A549 (cell line): Measurements from ENCODE around the gene PPM1L. TPM values are rescaled to one million over a fixed set of nuclear protein-coding genes. Genes with fewer than 3 reads are reported as not detected.

Experiments
- ATAC-seq, 2 experiments: fragments of 200-7000 bp in 1 of 2; fragments of >200 bp in 1 of 2; cut with Nextera tagmentation in 1 of 2; cut with Tn5 transposase in 1 of 2; 3 replicates each; pipeline versions ENCODE4 v1.8.0 to v1.9.1; 2018 to 2020; ENCODE audit warnings: mild to moderate bottlenecking in 1 of 2, moderate library complexity in 1 of 2
- CTCF ChIA-PET: fragments of 300-600 bp; sonication (Branson Sonifier 250); formaldehyde crosslinking; extraction: SDS; loops from one replicate; lab custom pipeline; 2021; ENCODE audit warnings: antibody characterized with exemption, inconsistent platforms; lab: Yijun Ruan, JAX
- POLR2A ChIA-PET: fragments of 350-600 bp; formaldehyde crosslinking; extraction: SDS; loops from one replicate; lab custom pipeline; 2021; ENCODE audit warnings: antibody characterized with exemption, inconsistent platforms; lab: Yijun Ruan, JAX
- DNase-seq, 2 experiments: peaks; one replicate each; pipeline versions ENCODE4 v3.0.0 to v3.0.0-alpha.2; 2011 to 2016; ENCODE audit warnings: low read depth in 1 of 2, low spot score in 1 of 2
- FAIRE-seq: peaks from 2 replicates; lab custom pipeline; 2011; peaks lifted over from hg19 to GRCh38; lab: Jason Lieb, UNC
- H3K27ac ChIP-seq, 2 experiments: fragments of >200 bp; sonication (Bioruptor Twin); formaldehyde crosslinking; 3 replicates each; pipeline ENCODE4 v1.5.1; 2016 to 2017
- H3K4me1 ChIP-seq: fragments of >200 bp; sonication (Bioruptor Twin); formaldehyde crosslinking; 3 replicates; pipeline ENCODE4 v1.6.1; 2016
- H3K4me2 ChIP-seq: fragments of >200 bp; sonication (Bioruptor Twin); formaldehyde crosslinking; 3 replicates; pipeline ENCODE4 v1.6.1; 2016
- H3K4me3 ChIP-seq: fragments of >200 bp; sonication (Bioruptor Twin); formaldehyde crosslinking; 3 replicates; pipeline ENCODE4 v1.5.1; 2016
- H3K9me3 ChIP-seq: fragments of >200 bp; sonication (Bioruptor Twin); formaldehyde crosslinking; 3 replicates; pipeline ENCODE4 v1.6.1; 2016
- ATOH8 ChIP-seq: fragments of 250-450 bp; sonication (Bioruptor Pico); IDR thresholded peaks from 2 replicates; pipeline ENCODE4 v1.5.0; 2020; ENCODE audit warnings: low read depth, mild to moderate bottlenecking, moderate library complexity
- BHLHE40 ChIP-seq: IDR thresholded peaks from 2 replicates; pipeline ENCODE4 v1.6.1; 2012; ENCODE audit warnings: low read depth, low read length, inconsistent platforms
- CBX8 ChIP-seq: fragments of 200-600 bp; sonication (generic); IDR thresholded peaks from 2 replicates; pipeline ENCODE4 v1.6.1; 2016
- E2F6 ChIP-seq: IDR thresholded peaks from 2 replicates; pipeline ENCODE4 v1.6.1; 2012; ENCODE audit warnings: low read depth, borderline replicate concordance
- EHF ChIP-seq: fragments of 250-450 bp; sonication (Bioruptor Pico); IDR thresholded peaks from 2 replicates; pipeline ENCODE4 v1.5.0; 2020; ENCODE audit warnings: mild to moderate bottlenecking
- EHMT2 ChIP-seq: fragments of 200-600 bp; sonication (generic); IDR thresholded peaks from 2 replicates; pipeline ENCODE4 v1.6.1; 2016; ENCODE audit warnings: antibody characterized with exemption, low read depth, mild to moderate bottlenecking, moderate library complexity
- EP300 ChIP-seq, 2 experiments: fragments of >200 bp; sonication (Bioruptor Twin); formaldehyde crosslinking; IDR thresholded peaks; 2 replicates in 1 of 2; 3 replicates in 1 of 2; pipeline ENCODE4 v1.6.1; 2016 to 2017
- ESRRA ChIP-seq: fragments of 150-350 bp; IDR thresholded peaks from 2 replicates; pipeline ENCODE4 v1.6.1; 2014; ENCODE audit warnings: mild to moderate bottlenecking, low read length, borderline replicate concordance
- FOSB ChIP-seq: fragments of 250-450 bp; sonication (Bioruptor Pico); IDR thresholded peaks from 2 replicates; pipeline ENCODE4 v1.5.0; 2020; ENCODE audit warnings: mild to moderate bottlenecking, moderate library complexity
- FOSL2 ChIP-seq, 2 experiments: fragments of 450-650 bp in 1 of 2; fragments of >200 bp in 1 of 2; sonication (Bioruptor Twin) in 1 of 2; formaldehyde crosslinking; IDR thresholded peaks; 2 replicates each; pipeline versions ENCODE4 v1.5.0 to v1.6.1; 2016 to 2020; ENCODE audit warnings: mild to moderate bottlenecking in 1 of 2, moderate library complexity in 1 of 2
- FOXS1 ChIP-seq: fragments of 250-450 bp; sonication (Bioruptor Pico); IDR thresholded peaks from 2 replicates; pipeline ENCODE4 v1.5.0; 2020; ENCODE audit warnings: mild to moderate bottlenecking, moderate library complexity
- GATA3 ChIP-seq: IDR thresholded peaks from 2 replicates; pipeline ENCODE4 v1.6.1; 2012; ENCODE audit warnings: borderline replicate concordance
- HES2 ChIP-seq: fragments of >200 bp; sonication (Bioruptor Twin); formaldehyde crosslinking; IDR thresholded peaks from 2 replicates; pipeline ENCODE4 v1.6.1; 2016
- HEYL ChIP-seq: fragments of 250-450 bp; sonication (Bioruptor Pico); IDR thresholded peaks from 2 replicates; pipeline ENCODE4 v1.8.0; 2021; ENCODE audit warnings: mild to moderate bottlenecking, moderate library complexity
- HMGXB4 ChIP-seq: fragments of 250-450 bp; sonication (Bioruptor Pico); IDR thresholded peaks from 2 replicates; pipeline ENCODE4 v1.5.0; 2021; ENCODE audit warnings: mild to moderate bottlenecking, moderate library complexity, borderline replicate concordance
- HOXB5 ChIP-seq: fragments of 250-450 bp; sonication (Bioruptor Pico); IDR thresholded peaks from 2 replicates; pipeline ENCODE4 v1.5.0; 2020; ENCODE audit warnings: mild to moderate bottlenecking, moderate library complexity
- JUNB ChIP-seq: fragments of >200 bp; sonication (Bioruptor Twin); formaldehyde crosslinking; IDR thresholded peaks from 2 replicates; pipeline ENCODE4 v1.6.1; 2016
- MAFK ChIP-seq: fragments of 450-650 bp; IDR thresholded peaks from 2 replicates; pipeline ENCODE4 v1.6.1; 2014; ENCODE audit not compliant: partially characterized antibody
- MAZ ChIP-seq: fragments of 150-350 bp; IDR thresholded peaks from 2 replicates; pipeline ENCODE4 v1.6.1; 2014; ENCODE audit warnings: antibody characterized with exemption, low read depth, low read length, borderline replicate concordance
- NFE2L2 ChIP-seq: fragments of 150-350 bp; conservative IDR thresholded peaks from 2 replicates; pipeline ENCODE4 v1.6.1; 2014; ENCODE audit warnings: low read length
- NPAS2 ChIP-seq: fragments of 250-450 bp; sonication (Bioruptor Pico); IDR thresholded peaks from 2 replicates; pipeline ENCODE4 v1.8.0; 2022; ENCODE audit warnings: mild to moderate bottlenecking, moderate library complexity, borderline replicate concordance
- PBX3 ChIP-seq: IDR thresholded peaks from 2 replicates; pipeline ENCODE4 v1.6.1; 2012
- PHF8 ChIP-seq: fragments of 200-600 bp; sonication (generic); IDR thresholded peaks from 2 replicates; pipeline ENCODE4 v1.6.1; 2016; ENCODE audit warnings: low read depth, mild to moderate bottlenecking, antibody characterized with exemption, moderate library complexity, borderline replicate concordance
- POLR2A ChIP-seq: IDR thresholded peaks from 2 replicates; pipeline ENCODE4 v1.6.1; 2012; ENCODE audit warnings: mild to moderate bottlenecking, low read length
- POLR2AphosphoS2 ChIP-seq: conservative IDR thresholded peaks from 2 replicates; pipeline ENCODE4 v1.6.1; 2012; ENCODE audit warnings: low read length, improper control_type of control experiment, inconsistent platforms
- RAD21 ChIP-seq, 2 experiments: fragments of >200 bp in 1 of 2; sonication (Bioruptor Twin) in 1 of 2; formaldehyde crosslinking in 1 of 2; IDR thresholded peaks in 1 of 2; conservative IDR thresholded peaks in 1 of 2; 2 replicates in 1 of 2; 3 replicates in 1 of 2; pipeline ENCODE4 v1.6.1; 2012 to 2018; ENCODE audit warnings: inconsistent platforms in 1 of 2
- RARB ChIP-seq: fragments of 250-450 bp; sonication (Bioruptor Pico); IDR thresholded peaks from 2 replicates; pipeline ENCODE4 v1.8.0; 2021; ENCODE audit warnings: mild to moderate bottlenecking, moderate library complexity
- RCOR1 ChIP-seq: fragments of 150-350 bp; IDR thresholded peaks from 2 replicates; pipeline ENCODE4 v1.6.1; 2014; ENCODE audit warnings: antibody characterized with exemption, low read length, low read depth
- RFX5 ChIP-seq: fragments of 450-650 bp; IDR thresholded peaks from 2 replicates; pipeline ENCODE4 v1.7.1; 2014; ENCODE audit warnings: antibody characterized with exemption, mild to moderate bottlenecking, moderate library complexity
- RNF2 ChIP-seq: fragments of 200-600 bp; sonication (generic); IDR thresholded peaks from 2 replicates; pipeline ENCODE4 v1.6.1; 2016; ENCODE audit warnings: low read depth, mild to moderate bottlenecking, antibody characterized with exemption, moderate library complexity, borderline replicate concordance
- SREBF2 ChIP-seq: fragments of 450-650 bp; IDR thresholded peaks from 2 replicates; pipeline ENCODE4 v1.6.1; 2014; ENCODE audit warnings: mild to moderate bottlenecking, moderate library complexity
- ZC3H11A ChIP-seq: fragments of 450-650 bp; IDR thresholded peaks from 2 replicates; pipeline ENCODE4 v1.6.1; 2014; ENCODE audit warnings: antibody characterized with exemption, mild to moderate bottlenecking
- ZFP36 ChIP-seq: fragments of 450-650 bp; IDR thresholded peaks from 2 replicates; pipeline ENCODE4 v1.6.1; 2014; ENCODE audit warnings: borderline replicate concordance; ENCODE audit not compliant: partially characterized antibody
- WGBS: methylation state at CpG from one replicate; pipeline ENCODE4 v1.1.6; 2017; ENCODE audit errors: missing lambda C conversion rate; 5-methylcytosine and 5-hydroxymethylcytosine counted together
- polyA plus RNA-seq, 4 experiments: library from polyadenylated mRNA; depleted of rRNA in 3 of 4; stranded (reverse); fragments of >200 nt; fragmentation: RNase III in 1 of 4; extraction: RNeasy Plus Mini Kit Qiagen cat#74134 plus additional on column Dnase treatment in 1 of 4; gene quantifications; 2 replicates in 3 of 4; 3 replicates in 1 of 4; pipeline ENCODE4 v1.2.3, GENCODE V29; 2011 to 2017

Gene PPM1L
- polyA plus RNA-seq, 2 of the 4 experiments (the other 2 are of a cell fraction), result 0.27 to 0.45 TPM

GRCh38 chr3:161100994-161101393, 345.0 kb downstream of the PPM1L start:
- Histone ChIP-seq H3K27ac (no peak overlapping the region), H3K9me3 (no peaks in the 10 kb centered on the region), H3K4me1 (no peaks in the 10 kb centered on the region)
- FAIRE-seq, result no peak
- POLR2A ChIA-PET, result no interaction called here
- no peak for ATAC-seq
- TF ChIP-seq HEYL (CRISPR knock-in tag), result no peak
- no peak for TF ChIP-seq RNF2
- no peak for TF ChIP-seq RFX5
- TF ChIP-seq FOSL2 (IDR thresholded peaks at IDR 0.05), result no peak
- TF ChIP-seq FOSL2 (CRISPR knock-in tag; IDR thresholded peaks at IDR 0.05), result no peak
- no peak for TF ChIP-seq NPAS2 (CRISPR knock-in tag)
- TF ChIP-seq CBX8, result no peak
- no peak for TF ChIP-seq ZFP36
- TF ChIP-seq HES2, result no peak
- TF ChIP-seq GATA3, result no peak
- TF ChIP-seq EHMT2, result no peak
- no peak for TF ChIP-seq POLR2AphosphoS2
- TF ChIP-seq RARB, result no peak
- no peak for TF ChIP-seq HMGXB4 (CRISPR knock-in tag)
- TF ChIP-seq HOXB5 (CRISPR knock-in tag), result no peak
- no peak for TF ChIP-seq BHLHE40
- no peak for TF ChIP-seq JUNB
- no peak for TF ChIP-seq SREBF2
- no peak for TF ChIP-seq PBX3
- TF ChIP-seq MAFK, result no peak
- TF ChIP-seq, all 56 proteins: peak for 0
- Histone ChIP-seq H3K4me2 (no peak overlapping the region), H3K4me3 (no peak overlapping the region)
- 55% methylated on average over 6 of the region's 6 CpGs for WGBS
- CTCF ChIA-PET, result interaction anchor here (0.6 to 0.7 kb wide), 2 partner anchors 126 to 329 kb away, joined by 3 to 4 read pairs; no protein-coding TSS in a partner anchor
- DNase-seq, result no peak

GRCh38 chr3:161101609-161102008, 345.6 kb downstream of the PPM1L start:
- POLR2A ChIA-PET, result no interaction called here
- CTCF ChIA-PET, result interaction anchor here (0.6 to 0.7 kb wide), 3 partner anchors 23 to 329 kb away, joined by 3 to 4 read pairs (median 3); no protein-coding TSS in a partner anchor
- 84% methylated on average over 3 of the region's 3 CpGs for WGBS
- Histone ChIP-seq H3K4me2 (no peak overlapping the region), H3K4me1 (no peaks in the 10 kb centered on the region), H3K4me3 (no peak overlapping the region)
- no peak for DNase-seq
- no peak for FAIRE-seq
- ATAC-seq, result no peak
- TF ChIP-seq PHF8 (no peak), FOSB (no peak), EHF (CRISPR knock-in tag) (no peak), RAD21 (conservative IDR thresholded peaks at IDR 0.05 in 1 of 2, IDR thresholded peaks at IDR 0.05 in 1 of 2) (no peak), ZC3H11A (no peak), GATA3 (no peak), POLR2A (no peak), RNF2 (no peak), ESRRA (no peak), MAZ (no peak), E2F6 (no peak), RCOR1 (no peak), FOXS1 (no peak), NFE2L2 (no peak), ATOH8 (CRISPR knock-in tag) (no peak), SREBF2 (no peak), EP300 (IDR thresholded peaks at IDR 0.05) (no peak), RARB (no peak)
- TF ChIP-seq, all 56 proteins: peak for 0
- no peaks in the 10 kb centered on the region for H3K9me3 ChIP-seq
- H3K27ac ChIP-seq, result no peak overlapping the region
